GM18507 (cell line): ENCODE results near the gene PRSS22.

ENCODE experiments used
- DNase-seq: peaks from one replicate; pipeline ENCODE4 v3.0.0; 2011; ENCODE audit warnings: low read depth; ENCODE audit not compliant: insufficient read length; ENCODE audit errors: extremely low spot score
- FAIRE-seq: peaks from 2 replicates; lab custom pipeline; 2011; peaks lifted over from hg19 to GRCh38; lab: Jason Lieb, UNC

PRSS22 gene

GRCh38 chr16:2853531-2854073, 4.4 kb downstream of the PRSS22 start:
- no peak for FAIRE-seq
- no peak for DNase-seq

- no peak for FAIRE-seq
- DNase-seq = no peak
Measured at GRCh38 chr16:2852731-2853507, 5.1 kb downstream of the PRSS22 start.

- DNase-seq (no peak), FAIRE-seq (no peak)
Measured at GRCh38 chr16:2852003-2852730, 5.8 kb downstream of the PRSS22 start.

GRCh38 chr16:2848933-2849725, 8.8 kb downstream of the PRSS22 start:
- no peak for DNase-seq
- no peak for FAIRE-seq

GRCh38 chr16:2846511-2847310, 11.3 kb downstream of the PRSS22 start:
- FAIRE-seq (no peak), DNase-seq (no peak)

GRCh38 chr16:2845116-2845515, 12.9 kb downstream of the PRSS22 start:
- FAIRE-seq = no peak
- DNase-seq = no peak

- FAIRE-seq (no peak), DNase-seq (no peak)
Measured at GRCh38 chr16:2843526-2843925, 14.4 kb downstream of the PRSS22 start.

GRCh38 chr16:2842340-2843000, 15.5 kb downstream of the PRSS22 start:
- FAIRE-seq (peak; percentile 64), DNase-seq (peak; percentile 38)

GRCh38 chr16:2841606-2842339, 16.2 kb downstream of the PRSS22 start:
- FAIRE-seq = no peak
- DNase-seq = no peak

GRCh38 chr16:2840914-2841313, 17.1 kb downstream of the PRSS22 start:
- DNase-seq (no peak), FAIRE-seq (no peak)

- FAIRE-seq (no peak), DNase-seq (no peak)
Measured at GRCh38 chr16:2839650-2840450, 18.1 kb downstream of the PRSS22 start.

GRCh38 chr16:2838928-2839327, 19.0 kb downstream of the PRSS22 start:
- FAIRE-seq (peak; percentile 61), DNase-seq (peak; percentile 54)

GRCh38 chr16:2836646-2837508, 21.1 kb downstream of the PRSS22 start:
- FAIRE-seq = no peak
- DNase-seq = no peak

GRCh38 chr16:2835638-2836493, 22.1 kb downstream of the PRSS22 start:
- FAIRE-seq = no peak
- DNase-seq = no peak

GRCh38 chr16:2834968-2835367, 23.0 kb downstream of the PRSS22 start:
- no peak for FAIRE-seq
- no peak for DNase-seq

GRCh38 chr16:2833776-2834175, 24.2 kb downstream of the PRSS22 start:
- FAIRE-seq = no peak

More at GRCh38 chr16:2833776-2834175, 24.2 kb downstream of the PRSS22 start:
- no peak for DNase-seq
